Measurements from ENCODE around the gene ZSWIM4.
"Not testable (repeated sequence)": the region's sequence is repeated elsewhere in the genome, so short reads cannot be mapped to it uniquely, and the experiment has no call there.

The ZSWIM4 gene

GRCh38 chr19:13794757-13795589 is at the start of gene ZSWIM4:
ZSWIM4 (plus strand) TSS chr19:13795443; CDS start chr19:13795649, 206 bp downstream.
- peak; percentile 93 for DNase-seq

- DNase-seq, result no peak
Observed at GRCh38 chr19:13747098-13747453, 48.2 kb upstream of the ZSWIM4 start.

GRCh38 chr19:13748169-13748828 is 46.9 kb upstream of the ZSWIM4 start:
- DNase-seq, result no peak

GRCh38 chr19:13751436-13751835 is 43.8 kb upstream of the ZSWIM4 start:
- DNase-seq, result no peak

- not testable (repeated sequence) for DNase-seq
Observed at GRCh38 chr19:13753622-13754021, 41.6 kb upstream of the ZSWIM4 start.

- no peak for DNase-seq
Observed at GRCh38 chr19:13756210-13756609, 39.0 kb upstream of the ZSWIM4 start.

GRCh38 chr19:13757805-13758772 is 37.2 kb upstream of the ZSWIM4 start:
- no peak for DNase-seq

GRCh38 chr19:13758795-13759194 is 36.4 kb upstream of the ZSWIM4 start:
- DNase-seq, result no peak

GRCh38 chr19:13761423-13761822 is 33.8 kb upstream of the ZSWIM4 start:
- no peak for DNase-seq

DNA sequence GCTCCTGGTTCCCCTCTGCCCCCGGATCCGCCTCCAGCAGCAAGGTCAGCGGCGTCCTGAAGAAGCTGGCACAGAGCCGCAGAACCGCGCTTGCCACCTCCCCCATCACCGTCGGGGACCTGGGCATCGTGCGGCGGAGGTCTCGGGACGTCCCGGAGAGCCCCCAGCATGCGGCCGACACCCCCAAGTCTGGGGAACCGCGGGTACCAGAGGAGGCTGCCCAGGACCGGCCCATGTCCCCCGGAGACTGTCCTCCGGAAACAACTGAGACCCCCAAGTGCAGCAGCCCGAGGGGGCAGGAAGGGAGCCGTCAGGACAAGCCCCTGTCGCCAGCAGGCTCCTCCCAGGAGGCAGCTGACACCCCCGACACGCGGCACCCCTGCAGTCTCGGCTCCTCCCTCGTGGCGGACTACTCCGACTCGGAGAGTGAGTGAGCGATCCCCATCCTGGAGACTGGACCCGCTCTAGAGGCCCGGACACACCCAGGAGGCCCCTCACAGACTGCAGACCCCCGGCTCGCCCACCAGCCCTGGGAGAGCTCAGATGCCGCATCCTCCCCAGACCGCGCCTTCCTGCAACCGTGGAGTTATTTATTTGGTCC is 32.5 kb upstream of the ZSWIM4 start:
- DNase-seq, result no peak

DNA sequence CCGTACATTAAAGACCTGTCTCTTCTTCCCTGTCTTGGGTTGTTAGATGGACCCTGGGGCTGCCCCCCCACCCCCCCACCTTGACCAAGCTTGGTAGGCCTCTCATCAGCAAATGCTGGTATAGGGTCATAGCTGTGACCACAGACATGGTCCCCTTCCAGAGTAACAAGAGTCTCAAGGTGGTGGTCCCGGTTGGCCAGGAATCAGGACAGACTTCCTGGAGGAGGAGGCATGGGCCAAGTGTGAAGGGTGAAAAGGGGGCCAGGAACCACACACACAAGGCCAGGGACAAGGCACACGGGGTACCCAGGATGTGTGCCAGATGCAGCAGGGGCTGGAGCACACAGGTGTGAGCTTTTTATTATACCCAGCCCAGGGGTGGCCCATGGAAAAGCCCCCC is 32.0 kb upstream of the ZSWIM4 start:
- no peak for DNase-seq

- peak; percentile 66 for DNase-seq
Observed at GRCh38 chr19:13764101-13764807, 31.0 kb upstream of the ZSWIM4 start, which contains the start of gene MRI1. MRI1 (plus strand) TSS chr19:13764522; CDS start chr19:13764589, 67 bp downstream.

DNA sequence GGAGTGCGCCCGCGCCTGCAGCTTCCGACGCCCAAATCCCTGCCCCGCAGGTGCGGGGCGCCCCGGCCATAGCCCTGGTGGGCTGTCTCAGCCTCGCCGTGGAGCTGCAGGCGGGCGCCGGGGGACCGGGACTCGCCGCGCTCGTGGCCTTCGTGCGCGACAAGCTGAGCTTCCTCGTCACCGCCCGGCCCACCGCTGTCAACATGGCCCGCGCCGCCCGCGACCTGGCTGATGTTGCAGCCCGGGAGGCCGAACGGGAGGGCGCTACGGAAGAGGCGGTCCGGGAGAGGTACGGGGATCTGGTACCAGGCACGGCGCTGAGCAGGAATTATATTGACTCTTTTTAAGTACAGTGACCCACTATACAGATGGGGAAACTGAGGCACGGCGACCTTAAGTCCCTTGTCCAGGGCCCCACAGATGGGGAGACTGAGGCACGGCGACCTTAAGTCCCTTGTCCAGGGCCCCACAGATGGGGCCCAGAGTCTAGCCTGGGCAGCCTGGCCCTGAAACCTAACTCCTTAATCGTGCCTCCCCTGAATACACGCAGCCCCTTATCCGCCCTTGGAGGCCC is 30.3 kb upstream of the ZSWIM4 start:
- peak; percentile 50 for DNase-seq

- DNase-seq, result no peak
Observed at GRCh38 chr19:13765395-13766094, 29.7 kb upstream of the ZSWIM4 start.

DNA sequence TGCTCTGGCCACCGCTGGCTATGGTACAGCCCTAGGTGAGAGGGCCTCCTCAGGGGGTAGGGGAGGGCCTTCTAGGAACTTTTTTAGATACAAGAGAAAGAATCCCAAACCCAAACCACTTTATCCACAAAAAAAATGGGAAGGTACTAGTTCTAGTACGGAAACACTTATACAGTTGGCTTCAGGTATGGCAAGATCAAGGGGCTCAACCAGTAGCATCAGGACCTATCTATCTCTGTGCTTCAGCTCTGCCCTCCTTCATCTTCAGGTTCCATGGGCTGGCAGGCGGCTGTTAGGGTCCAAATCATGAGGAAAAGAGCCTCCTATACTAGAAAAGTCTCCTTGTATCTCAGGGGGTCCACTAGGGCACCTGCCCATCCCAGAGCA is 29.2 kb upstream of the ZSWIM4 start:
- DNase-seq, result no peak

DNA sequence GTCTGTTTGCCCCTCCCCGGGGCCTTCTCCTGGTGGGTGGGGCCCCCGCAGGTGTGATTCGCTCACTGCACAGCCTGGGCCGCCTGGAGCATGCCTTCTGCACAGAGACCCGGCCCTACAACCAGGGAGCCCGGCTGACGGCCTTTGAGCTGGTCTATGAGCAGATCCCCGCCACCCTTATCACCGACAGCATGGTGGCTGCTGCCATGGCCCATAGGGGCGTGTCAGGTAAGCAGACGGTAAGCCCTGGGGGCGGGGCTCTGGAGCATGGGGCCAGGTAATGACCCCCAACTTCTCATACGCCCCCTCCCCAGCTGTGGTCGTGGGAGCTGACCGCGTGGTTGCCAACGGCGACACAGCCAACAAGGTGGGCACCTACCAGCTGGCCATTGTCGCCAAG is 26.7 kb upstream of the ZSWIM4 start:
- DNase-seq, result no peak

DNA sequence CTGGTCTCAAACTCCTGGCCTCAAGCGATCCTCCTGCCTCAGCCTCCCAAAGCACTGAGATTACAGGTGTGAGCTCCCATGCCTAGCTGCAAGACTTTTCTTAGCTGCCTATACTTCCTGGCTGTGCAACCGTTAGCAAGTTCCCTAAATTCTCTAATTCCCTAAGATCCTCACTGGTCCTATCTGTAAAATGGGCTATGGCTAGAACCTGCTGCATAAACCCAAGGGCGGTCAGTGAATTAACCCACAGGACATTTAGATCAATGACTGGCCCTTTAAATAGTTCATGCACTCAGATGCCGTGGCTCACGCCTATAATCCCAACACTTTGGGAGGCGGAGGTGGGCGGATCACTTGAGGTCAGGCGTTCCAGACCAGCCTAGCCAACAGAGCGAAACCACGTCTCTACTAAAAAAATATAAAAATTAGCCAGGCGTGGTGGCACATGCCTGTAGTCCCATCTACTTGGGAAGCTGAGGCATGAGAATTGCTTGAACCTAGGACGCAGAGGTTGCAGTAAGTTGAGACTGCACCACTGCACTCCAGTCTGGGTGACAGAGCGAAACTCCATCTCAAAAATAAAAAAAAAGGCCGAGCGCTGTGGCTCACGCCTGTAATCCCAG is 25.1 kb upstream of the ZSWIM4 start:
- no peak for DNase-seq

DNA sequence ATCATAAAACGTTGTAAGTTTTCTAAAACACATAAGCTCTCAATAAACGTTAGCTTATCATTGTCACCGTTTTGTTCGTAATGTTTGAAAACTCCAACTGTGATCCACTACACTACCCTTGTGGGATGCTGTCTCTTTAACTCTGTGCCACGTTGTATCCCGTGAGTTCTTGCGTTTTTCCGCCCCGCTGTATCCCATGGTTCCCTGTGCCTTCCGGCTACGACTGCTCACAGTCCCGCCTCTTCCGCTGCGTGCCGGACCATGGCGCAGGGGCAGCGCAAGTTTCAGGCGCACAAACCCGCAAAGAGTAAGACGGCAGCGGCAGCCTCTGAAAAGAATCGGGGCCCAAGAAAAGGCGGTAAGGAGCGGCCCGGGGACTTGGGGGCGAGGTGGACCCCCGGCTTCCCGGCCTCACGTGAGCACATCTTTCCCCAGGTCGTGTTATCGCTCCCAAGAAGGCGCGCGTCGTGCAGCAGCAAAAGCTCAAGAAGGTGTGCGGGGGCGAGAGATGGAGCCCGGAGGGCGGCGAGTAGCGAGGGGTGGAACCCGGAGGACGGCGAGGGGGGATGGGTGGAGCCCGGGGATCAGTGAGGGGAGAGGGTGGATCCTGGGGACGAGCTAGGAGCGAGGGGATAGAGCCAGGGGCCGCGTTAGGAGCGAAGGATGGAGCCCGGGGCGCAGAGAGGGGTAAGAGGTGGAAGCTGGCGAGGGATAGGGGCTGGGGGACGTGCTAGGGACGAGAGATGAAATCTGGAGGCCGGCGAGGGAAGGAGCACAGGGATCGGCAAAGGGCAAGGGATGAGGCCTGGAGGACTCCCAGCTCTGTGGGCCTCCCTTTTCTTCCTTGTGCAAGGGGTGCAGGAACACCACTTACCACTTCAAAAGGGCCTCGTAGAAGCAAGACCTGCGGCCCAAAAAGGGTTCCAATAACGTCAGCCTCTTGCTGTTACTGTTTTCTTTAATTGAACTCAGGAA is 20.7 kb upstream of the ZSWIM4 start, which contains the start of gene C19orf53:
Gene C19orf53 (plus strand): TSS at position 240 of the 975 bp plus-strand sequence. CDS start 22 bp downstream, at position 262.
- peak; percentile 87 for DNase-seq

DNA sequence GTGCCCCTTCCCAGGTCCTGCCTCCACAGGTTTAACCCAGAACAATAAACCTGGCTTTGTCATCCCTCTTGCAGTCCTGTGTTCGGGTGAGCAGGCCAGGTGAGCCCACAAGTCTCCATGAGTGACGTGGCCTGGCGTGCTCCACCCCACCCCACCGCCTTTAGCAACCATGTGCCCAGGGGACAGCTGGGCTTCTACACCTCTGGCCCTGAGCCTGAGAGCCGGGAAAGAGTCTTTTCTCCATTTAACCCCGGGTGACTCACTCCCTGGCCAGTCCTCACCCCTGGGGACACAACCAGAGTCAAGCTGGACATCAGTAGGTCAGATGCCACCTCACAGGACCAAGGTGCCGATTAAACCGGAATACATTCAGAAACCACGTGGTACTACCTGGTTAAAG is 16.8 kb upstream of the ZSWIM4 start:
- DNase-seq, result no peak
